DMS153 treated with DMSO at 0.1 percent for 48 hours (cell line): Measurements from ENCODE around the gene COL5A1.

ENCODE experiments used
- DNase-seq: peaks from one replicate; lab custom pipeline; 2025; ENCODE audit not compliant: unreplicated experiment; lab: John Stamatoyannopoulos, UW

The COL5A1 gene

DNA sequence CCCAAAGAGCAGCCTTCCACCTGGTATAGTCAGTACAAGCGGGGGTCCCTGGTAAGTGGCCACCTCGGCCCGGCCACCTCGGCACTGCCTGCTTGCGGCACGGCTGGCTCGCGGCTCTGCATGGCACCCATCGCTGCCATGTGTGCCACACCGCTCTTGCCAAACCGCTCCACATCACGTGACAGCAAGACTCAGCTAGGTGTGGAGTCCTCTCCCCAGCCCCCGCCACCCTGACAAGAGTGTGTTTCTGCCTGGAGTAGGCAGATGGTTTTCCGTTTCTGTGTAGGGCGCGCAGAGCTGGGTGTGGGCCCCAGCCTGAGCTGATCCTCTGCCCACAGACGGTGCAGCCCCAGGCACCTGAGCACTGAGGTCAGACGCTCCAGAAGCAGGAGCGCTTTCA lies 188.5 kb downstream of the COL5A1 start:
- DNase-seq: no peak

DNA sequence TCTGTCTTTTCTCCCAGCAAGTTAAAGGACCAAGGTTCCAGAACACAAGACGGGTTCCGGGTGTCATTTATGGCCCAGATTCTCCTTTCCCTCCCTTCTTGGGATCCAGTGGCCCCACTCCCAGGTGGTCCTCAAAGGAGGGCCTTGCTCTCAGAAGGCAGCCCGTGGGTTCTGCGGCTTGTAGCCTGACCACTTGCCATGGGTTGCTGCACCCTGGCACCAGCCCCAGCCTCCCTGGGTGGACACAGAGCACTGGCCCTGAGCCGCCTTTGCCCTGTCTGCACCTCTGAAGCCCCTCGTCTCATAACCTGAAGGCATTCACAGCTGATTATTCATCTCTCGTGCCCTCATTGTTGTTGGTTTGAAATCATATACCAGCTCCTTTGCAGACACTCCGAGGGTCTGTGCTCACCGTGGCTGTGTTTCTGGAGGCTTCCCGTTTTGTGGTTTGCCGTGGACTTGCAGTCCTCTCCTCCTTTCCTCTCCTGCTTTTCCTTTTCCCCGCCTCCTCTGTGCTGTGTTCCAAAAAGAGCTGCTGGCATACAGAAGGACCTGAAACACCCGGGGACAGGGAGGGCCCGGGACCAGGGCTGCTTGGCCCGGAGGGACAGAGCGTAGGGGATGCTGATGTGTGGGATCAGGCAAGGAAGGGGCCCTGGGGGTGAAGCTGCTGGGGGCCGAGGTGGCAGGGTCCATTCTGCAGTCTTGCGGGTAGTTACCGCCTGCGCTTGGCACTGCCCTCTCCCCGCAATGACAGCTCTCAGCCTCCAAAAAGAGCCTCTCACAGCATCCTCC lies 189.5 kb downstream of the COL5A1 start:
- DNase-seq: no peak

DNA sequence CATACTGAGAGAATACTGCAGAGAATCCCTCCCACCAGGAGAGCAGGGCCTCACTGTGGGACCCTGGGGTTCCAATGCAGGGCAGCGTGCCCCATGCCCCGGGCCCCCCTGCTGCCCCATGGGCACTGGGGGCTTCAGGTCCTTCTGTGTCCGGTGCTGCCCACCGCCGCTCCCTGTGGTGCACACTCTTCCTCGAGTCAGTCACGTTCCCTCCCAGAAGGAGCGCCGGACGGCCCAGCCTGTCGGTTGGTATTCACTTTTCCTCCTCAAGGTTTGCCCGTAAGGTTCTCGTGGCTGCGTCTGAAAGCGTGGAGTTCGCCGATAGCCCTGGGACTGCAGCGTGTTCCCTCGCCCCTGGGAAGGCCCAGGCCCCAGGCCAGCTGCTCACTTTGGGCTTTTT lies 190.9 kb downstream of the COL5A1 start:
- DNase-seq: no peak

DNA sequence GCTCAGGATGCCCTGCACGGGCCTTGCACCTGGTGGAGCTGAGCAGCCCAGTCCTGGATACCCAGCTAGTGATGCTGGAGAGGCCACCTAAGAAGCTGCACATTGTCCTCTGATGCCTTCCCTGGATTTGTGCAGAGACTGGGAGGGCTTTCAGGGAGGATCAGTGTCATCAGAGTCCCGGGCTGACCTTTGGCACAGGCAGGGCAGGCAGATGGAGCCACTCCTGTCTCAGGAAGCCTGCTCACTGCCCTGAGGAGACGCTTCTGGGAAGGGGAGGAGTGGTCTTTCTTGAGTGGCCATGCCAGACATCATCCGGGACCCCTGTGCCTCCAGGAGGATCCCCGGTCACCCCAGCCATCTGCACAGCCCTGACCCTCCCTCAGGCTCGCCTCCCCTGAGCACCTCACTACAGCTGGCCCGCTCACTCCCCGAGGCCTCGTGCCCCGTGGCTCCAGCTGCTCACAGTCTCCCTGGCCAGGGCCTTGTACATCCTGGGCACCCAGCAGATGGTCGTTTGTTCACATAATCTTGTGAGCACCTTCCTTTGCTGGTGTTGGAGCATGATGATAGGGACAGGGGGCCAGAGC lies 191.8 kb downstream of the COL5A1 start:
- DNase-seq: no peak

DNA sequence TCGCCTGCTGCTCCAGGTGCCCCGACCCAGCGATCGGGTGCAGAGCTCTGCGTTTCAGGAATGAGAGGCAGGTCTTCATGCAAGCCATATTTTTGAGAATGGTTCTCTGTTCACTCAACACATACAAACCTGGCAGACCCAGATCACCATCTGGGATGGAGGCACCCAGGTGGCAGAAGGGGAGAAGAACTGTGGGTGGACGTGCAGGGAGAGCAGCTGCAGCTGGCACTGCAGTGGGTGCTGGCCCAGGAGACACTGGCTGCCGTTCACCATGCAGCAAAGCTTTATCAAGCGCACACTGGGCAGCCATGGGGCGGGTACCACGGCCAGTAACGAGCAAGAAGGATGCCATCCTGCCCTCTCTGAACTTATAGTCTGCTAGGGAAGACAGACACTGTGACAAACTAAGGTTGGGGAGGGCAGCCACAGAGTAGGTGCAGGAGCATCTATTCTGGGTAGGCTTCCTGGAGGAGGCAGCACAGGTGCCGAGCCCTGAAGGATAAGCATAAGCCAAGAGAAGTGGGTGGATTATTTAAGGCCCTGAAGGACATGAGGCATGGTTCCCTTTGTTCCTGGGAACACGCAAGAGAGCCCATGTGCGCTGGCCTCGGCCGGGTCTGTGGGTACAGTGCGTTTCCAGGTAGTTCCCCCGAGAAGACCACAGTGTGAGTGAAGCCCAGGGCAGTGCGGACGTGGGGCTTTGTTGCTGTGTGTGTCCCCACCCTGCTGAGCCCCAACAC lies 192.8 kb downstream of the COL5A1 start:
- DNase-seq: no peak

DNA sequence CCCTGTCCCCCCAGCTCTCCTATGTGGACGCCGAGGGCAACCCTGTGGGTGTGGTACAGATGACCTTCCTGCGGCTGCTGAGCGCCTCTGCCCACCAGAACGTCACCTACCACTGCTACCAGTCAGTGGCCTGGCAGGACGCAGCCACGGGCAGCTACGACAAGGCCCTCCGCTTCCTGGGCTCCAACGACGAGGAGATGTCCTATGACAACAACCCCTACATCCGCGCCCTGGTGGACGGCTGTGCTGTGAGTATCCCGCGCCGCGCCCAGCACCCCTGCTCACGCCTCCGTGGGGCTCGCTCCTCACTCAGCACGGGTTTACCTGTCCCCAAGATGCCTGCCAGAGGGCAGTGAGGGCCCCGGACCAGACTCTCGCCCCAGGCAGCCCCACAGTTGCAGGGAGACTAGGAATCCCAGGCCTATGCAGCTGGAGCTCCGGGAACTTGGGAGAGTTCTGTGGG lies 193.4 kb downstream of the COL5A1 start:
- no peak for DNase-seq

DNA sequence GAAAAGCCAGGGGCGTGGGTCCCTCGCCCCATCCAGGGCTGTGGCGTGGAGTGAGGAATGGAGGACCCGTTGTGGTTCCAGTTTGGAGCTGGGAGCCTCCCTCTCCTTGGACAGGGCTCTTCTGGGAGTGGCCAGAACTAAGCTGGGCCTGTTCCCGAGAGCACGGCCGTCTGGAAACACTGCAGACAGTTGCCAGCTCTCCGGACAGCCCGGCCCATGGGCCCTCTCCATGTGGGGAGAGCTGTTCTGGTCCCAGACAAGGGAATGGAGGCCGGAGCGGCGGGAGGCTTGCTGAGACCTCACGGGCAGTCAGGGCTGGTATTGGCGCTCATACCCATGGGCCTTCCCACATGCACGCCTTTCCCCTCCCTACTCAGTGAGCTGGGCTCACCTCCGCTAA lies 193.8 kb downstream of the COL5A1 start:
- DNase-seq: no peak

DNA sequence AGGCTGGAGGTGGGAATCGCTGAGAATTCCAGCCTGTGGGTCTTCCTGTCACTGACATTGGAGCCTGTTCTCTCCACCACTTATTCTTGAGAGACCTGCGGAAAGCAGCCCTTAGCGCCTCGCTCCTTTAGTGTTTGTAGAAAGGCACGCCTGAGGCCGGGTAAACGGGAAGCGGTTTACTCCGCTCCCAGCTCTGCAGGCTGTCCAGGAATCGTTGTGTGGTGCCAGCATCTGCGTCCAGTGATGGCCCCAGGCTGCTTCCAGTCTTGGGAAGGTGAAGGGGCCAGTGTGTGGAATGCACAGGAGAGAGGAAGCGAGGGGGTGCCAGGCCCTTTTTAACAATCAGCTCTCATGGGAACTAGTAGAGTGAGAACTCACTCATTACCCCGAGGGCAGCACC lies 194.4 kb downstream of the COL5A1 start:
- DNase-seq: no peak

DNA sequence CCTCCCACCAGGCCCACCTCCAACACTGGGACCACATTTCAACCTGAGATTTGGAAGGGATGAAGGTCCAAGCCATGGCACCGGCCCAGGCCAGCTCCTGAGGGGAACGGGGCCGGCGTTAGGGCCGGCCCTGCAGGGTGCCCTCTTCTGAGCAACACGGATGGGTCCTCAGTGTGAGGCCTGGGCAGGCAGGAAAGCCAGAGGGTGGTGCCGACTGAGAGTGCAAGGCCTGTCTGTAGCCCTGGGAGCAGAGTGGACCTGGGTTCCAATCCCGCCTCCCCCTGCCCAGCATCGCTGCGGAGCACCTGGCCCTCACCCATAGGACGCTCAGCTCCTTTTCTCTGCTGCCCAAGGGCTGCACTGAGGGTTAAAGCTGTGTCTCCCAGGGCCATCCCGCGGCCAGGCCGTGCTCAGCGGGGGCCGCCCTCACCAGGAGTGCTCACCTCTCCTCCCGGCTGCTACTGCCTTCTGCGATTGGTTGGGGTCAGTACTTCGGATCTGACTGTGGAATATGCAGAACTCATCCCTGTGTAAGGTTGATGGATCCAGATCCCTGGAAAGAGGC lies 194.9 kb downstream of the COL5A1 start:
- DNase-seq: no peak

DNA sequence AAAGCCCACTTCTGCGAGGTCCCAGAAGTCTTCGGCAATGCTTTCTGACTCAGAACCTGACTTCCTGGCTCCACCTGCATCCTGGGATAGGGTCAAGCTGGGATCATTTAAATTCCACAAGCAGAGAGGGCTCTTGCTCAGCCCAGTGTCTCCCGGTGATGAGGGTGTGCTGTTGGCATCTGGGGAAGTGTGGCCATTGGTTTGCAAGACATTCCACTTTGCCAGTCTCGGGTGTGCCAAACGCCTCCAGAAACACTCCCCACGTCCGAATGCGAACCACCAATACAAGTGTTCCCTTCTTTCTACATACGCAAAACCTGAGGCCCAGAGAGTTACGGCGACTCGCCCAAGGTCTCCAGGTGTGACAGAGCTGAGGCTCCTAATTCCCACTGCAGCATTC lies 195.9 kb downstream of the COL5A1 start:
- no peak for DNase-seq

DNA sequence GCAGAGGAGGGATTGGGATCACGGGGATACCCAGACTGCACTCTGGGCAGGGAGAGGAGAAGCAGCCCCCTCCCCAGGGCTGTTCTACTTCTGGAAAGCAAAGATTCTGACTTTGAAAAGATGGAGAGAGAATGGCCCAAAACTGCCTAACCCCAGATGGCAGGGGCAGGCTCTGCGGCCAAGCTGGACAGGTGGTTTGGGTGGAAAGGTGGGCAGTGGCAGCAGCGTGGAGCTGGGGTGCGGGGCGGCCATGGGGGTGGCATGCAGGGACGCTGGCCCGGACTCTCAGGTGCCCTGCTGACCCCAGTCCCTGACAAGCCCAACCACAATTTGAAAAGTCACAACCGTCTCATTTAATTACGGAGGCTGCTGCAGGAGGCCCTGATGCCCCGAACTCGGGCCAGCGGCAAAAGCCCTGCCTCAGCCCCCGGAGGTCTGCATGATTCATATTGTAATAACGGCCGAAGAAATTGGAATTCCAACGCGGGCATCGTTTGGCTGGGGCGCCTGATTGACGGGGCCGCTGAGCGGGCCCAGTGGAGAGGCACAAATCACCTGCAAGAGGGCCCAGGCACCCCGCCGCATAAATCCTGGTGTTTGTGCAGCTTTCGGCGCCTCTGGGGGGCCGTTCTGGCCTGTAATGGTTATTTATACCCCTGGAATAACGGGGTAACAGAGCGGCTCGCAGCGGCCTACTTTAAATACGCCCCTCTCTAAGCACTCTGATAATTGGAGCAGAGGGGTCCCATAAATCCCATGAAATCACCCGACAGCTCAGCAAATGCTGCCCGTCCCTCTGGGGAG lies 197.2 kb downstream of the COL5A1 start:
- no peak for DNase-seq

DNA sequence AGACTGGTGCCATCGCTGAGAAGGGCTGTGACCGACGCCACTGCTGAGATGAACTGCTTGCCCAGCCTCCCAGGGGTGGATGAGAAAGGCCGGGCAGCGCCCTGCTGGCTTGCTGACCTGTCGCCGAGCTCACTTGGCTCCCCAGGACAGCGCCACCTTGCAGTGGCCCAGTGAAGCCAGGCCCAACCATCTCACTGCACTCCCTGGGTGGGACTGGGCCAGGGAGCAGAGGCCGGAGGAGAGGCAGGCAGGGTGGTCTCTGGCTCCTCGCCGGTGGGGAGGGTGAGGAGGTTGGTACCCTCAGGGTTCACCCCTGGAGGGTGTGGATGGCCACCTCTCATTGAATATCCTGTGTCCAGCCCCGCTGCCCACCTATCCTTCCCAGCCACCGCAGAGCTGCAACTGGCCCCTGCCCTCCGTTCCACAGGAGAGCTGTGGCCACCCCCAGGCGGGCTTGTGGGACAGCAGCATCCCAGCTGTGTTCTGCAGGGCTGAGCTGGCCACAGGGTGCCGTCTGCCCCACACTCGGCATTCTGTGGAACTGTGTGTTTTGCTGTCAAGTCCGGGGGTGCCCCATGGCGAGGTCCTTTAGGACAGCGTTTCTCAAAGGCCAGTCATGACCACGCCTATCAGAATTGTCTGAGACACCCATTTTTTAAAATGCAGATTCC lies 198.0 kb downstream of the COL5A1 start:
- no peak for DNase-seq

DNA sequence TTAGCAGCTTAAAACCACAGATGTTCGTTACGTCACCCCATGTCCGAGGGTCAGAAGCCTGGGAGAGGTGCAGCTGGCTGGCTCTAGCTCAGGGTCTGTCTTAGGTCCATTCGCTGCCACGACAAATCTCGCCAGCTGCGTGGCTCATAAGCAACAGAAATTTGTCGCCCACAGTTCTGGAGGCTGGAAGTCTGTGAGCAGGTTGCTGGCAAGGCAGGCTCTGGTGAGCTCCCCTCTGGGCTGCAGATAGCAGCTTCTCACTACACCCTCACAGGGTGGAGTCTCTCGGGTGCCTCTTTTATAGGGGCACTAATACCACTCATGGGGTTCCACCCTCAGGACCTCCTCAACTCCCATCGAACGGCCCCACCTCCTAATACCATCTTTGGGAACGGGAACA lies 198.9 kb downstream of the COL5A1 start:
- no peak for DNase-seq

DNA sequence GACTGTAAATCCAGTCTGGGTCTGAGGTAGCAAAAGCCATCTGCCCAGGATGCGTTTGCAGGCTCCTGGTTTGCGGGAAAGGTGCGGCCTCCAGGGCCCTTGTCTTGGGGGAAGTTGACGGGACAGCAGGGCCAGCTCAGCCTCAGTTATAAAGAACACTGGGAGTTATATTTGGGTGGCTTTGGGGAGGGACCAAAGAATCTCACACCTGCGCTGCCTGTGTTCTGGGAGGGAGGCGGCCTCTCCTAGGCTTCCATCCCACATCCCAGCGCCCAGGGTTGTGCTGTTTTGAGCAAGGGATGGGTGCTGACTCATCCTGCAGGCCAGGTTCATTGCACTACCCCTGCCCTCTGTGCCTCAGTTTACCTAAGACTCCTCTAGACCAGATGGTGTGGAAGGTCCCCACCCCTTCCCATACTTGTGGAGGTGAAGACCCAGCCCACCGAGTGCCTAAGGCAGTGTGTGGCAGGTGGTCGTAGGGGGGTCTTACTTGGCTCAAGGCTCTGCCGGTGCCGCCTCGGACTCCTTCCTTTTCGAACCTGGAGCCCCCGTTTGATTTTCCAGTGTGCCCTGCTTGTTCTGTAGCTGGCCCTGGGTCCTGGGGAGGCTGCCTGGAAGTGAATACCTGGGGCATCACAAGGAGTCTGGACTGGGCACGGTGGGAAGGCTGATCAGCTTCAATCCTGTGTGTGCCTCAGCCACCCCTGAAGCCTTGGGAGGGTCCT lies 199.7 kb downstream of the COL5A1 start:
- DNase-seq: no peak

DNA sequence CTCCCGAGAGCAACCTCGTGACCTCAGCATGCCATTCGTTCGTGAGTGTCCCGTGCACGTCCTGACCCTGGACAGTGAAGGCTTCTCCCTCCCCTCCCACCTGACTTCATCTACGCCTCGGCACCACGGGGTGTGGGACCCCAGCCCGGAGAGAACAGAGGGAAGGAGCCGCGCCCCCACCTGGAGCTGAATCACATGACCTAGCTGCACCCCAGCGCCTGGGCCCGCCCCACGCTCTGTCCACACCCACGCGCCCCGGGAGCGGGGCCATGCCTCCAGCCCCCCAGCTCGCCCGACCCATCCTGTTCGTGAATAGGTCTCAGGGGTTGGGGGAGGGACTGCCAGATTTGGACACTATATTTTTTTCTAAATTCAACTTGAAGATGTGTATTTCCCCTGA lies 200.7 kb downstream of the COL5A1 start:
- no peak for DNase-seq

DNA sequence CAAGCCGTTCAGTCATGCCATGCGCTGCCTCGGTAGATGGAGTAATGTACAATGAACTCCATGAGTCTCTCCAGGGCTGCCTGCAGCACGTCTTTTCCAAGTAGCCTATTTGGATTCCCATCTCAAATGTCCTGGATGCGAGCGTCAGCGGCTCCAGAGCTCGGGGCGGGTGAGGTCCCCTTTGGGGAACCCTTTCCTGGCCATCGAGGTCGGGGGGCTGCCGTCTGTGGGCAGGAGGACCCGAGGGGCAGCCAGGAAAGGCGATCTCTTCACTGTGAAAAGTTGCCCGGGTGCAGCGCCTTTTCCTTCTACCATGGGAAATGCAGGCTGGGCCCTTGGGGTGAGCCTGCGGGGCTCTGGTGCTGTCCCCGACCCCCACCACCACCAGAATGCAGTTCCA lies 202.1 kb downstream of the COL5A1 start:
- no peak for DNase-seq

DNA sequence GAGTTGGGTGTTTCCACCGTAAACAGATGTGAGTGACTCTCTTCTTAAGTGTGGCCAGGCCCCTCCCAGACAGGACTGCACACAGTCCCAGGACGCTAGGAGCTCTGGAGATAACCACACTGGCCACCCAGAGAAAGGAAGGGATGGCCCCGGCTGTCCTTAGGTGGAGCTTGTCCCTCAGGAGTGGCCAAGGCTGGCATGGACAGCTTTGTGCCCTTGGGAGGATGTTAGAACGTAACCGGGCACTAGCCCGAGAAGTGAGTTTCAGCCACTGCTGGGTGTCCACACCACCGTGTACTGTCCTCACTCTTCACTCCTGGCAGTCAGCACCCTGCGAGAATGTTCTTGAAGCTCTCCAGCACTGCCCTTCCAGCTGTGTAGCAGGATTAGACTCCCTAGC lies 203.2 kb downstream of the COL5A1 start:
- no peak for DNase-seq

DNA sequence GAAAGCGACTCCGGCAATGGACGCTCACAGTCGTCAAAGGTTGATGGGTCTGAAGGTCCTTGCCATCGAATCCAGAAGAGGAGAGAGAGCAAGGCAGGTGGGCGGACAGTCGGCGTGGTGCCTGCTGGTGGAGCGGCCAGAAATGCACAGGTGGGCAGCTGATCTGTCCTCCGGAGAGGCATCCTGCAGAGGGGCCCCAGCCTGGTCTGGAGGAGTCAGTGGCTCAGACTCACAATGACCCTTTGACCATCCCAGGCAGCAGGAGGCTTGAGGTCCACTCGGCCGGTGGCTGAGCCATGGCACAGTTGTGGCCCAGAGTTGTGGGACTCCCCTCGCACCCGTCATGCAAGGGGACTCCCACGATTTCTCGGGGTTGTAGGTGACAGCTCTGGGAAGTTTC lies 204.6 kb downstream of the COL5A1 start:
- DNase-seq: no peak

DNA sequence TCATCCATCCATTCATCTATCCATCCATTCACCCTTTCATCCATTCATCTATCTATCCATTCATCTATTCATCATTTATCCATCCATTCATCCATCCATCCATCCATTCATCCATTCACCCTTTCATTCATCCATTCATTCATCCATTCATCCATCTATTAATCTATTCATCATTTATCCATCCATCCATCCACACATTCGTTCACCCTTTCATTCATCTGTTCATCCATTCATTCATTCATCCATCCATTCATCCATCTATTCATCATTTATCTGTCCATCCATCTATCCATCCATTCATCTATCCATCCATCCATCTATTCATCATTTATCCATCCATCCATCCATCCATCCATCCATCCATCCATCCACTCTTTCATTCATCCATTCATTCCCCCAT lies 205.1 kb downstream of the COL5A1 start:
- no peak for DNase-seq

DNA sequence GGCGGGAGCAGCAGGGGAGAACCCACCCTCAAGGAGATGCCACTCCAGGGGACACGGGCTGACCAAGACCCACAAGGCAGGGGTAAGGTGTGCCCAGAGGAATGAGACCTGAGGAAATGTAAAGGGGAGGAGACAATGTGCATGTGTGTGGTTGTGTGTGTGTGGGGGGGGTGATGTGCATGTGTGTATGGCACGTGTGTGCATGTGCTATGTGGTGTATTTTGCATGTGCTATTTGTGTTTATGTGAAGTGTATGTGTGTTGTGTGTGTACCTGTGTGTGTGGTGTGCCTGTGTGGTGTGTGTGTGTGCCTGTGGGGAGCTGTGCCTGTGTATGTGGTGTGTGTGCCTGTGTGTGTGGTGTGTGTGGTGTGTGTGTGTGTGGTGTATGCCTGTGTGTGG lies 205.5 kb downstream of the COL5A1 start:
- no peak for DNase-seq
